Liver (tissue), 9 donors: ENCODE results near the gene CHRNA4. TPM values are rescaled to one million over a fixed set of nuclear protein-coding genes. Genes with fewer than 3 reads are reported as not detected.

Experiments
- DNase-seq: peaks from one replicate; pipeline ENCODE4 v3.0.0-alpha.2; 2017; ENCODE audit warnings: low spot score
- H3K27ac ChIP-seq, 2 donors: one replicate each; pipeline ENCODE4 v1.7.0; 2013; ENCODE audit warnings: inconsistent platforms in 2 of 2, low read length in 2 of 2, control low read depth in 1 of 2, low read depth in 1 of 2, mild to moderate bottlenecking in 1 of 2
- H3K27me3 ChIP-seq, 4 donors: one replicate each; pipeline versions ENCODE4 v1.6.1 to v1.7.0; 2013; ENCODE audit warnings: low read length in 3 of 4, inconsistent platforms in 1 of 4, mild to moderate bottlenecking in 1 of 4, moderate library complexity in 1 of 4; ENCODE audit not compliant: control insufficient read depth in 4 of 4, insufficient read depth in 4 of 4
- H3K36me3 ChIP-seq, 4 donors: one replicate each; pipeline versions ENCODE4 v1.6.1 to v1.7.0; 2013; ENCODE audit warnings: low read length in 3 of 4, mild to moderate bottlenecking in 3 of 4, low read depth in 1 of 4, moderate library complexity in 1 of 4; ENCODE audit not compliant: control insufficient read depth in 4 of 4, insufficient read depth in 3 of 4
- H3K4me1 ChIP-seq, 4 donors: one replicate each; pipeline versions ENCODE4 v1.6.1 to v1.7.0; 2013; ENCODE audit warnings: low read length in 3 of 4, mild to moderate bottlenecking in 3 of 4, moderate library complexity in 1 of 4; ENCODE audit not compliant: control insufficient read depth in 4 of 4, insufficient read depth in 4 of 4
- H3K4me3 ChIP-seq, 3 donors: one replicate each; pipeline versions ENCODE4 v1.6.1 to v1.7.0; 2013; ENCODE audit warnings: low read length in 3 of 3, control low read depth in 1 of 3, low read depth in 1 of 3, mild to moderate bottlenecking in 1 of 3
- H3K9ac ChIP-seq, 2 donors: one replicate each; pipeline ENCODE4 v1.7.0; 2013; ENCODE audit warnings: low read length in 2 of 2, mild to moderate bottlenecking in 2 of 2, moderate library complexity in 2 of 2, control low read depth in 1 of 2, low read depth in 1 of 2
- H3K9me3 ChIP-seq, 4 donors: one replicate each; pipeline versions ENCODE4 v1.6.1 to v1.7.0; 2013; ENCODE audit warnings: low read length in 3 of 4; ENCODE audit not compliant: control insufficient read depth in 4 of 4
- CTCF ChIP-seq: fragments of 150-350 bp; IDR thresholded peaks from 2 replicates; pipeline ENCODE4 v1.5.1; 2017; ENCODE audit warnings: improper control_type of control experiment, low read depth, low read length; ENCODE audit not compliant: missing input control
- EGR1 ChIP-seq, 2 donors: IDR thresholded peaks; 2 replicates each; pipeline ENCODE4 v1.6.1; 2016 to 2018; ENCODE audit warnings: antibody characterized with exemption in 2 of 2, low read depth in 2 of 2
- FOXA1 ChIP-seq: IDR thresholded peaks from 2 replicates; pipeline ENCODE4 v1.6.1; 2016; ENCODE audit warnings: antibody characterized with exemption
- FOXA2 ChIP-seq: IDR thresholded peaks from 2 replicates; pipeline ENCODE4 v1.6.1; 2016; ENCODE audit warnings: antibody characterized with exemption
- GABPA ChIP-seq, 2 donors: IDR thresholded peaks in 1 of 2; conservative IDR thresholded peaks in 1 of 2; 2 replicates each; pipeline ENCODE4 v1.6.1; 2016; ENCODE audit warnings: antibody characterized with exemption in 2 of 2, mild to moderate bottlenecking in 1 of 2, moderate library complexity in 1 of 2
- HNF4A ChIP-seq, 2 donors: conservative IDR thresholded peaks; 2 replicates each; pipeline ENCODE4 v1.6.1; 2016; ENCODE audit warnings: antibody characterized with exemption in 2 of 2, mild to moderate bottlenecking in 2 of 2
- HNF4G ChIP-seq: IDR thresholded peaks from 2 replicates; pipeline ENCODE4 v1.6.1; 2016; ENCODE audit warnings: antibody characterized with exemption
- JUND ChIP-seq, 2 donors: IDR thresholded peaks; 2 replicates each; pipeline ENCODE4 v1.6.1; 2016; ENCODE audit warnings: antibody characterized with exemption in 2 of 2
- MAX ChIP-seq: IDR thresholded peaks from 2 replicates; pipeline ENCODE4 v1.6.1; 2016; ENCODE audit warnings: antibody characterized with exemption
- NR2F2 ChIP-seq: IDR thresholded peaks from 2 replicates; pipeline ENCODE4 v1.6.1; 2016; ENCODE audit warnings: antibody characterized with exemption
- RAD21 ChIP-seq, 2 donors: IDR thresholded peaks; 2 replicates each; pipeline ENCODE4 v1.6.1; 2016; ENCODE audit warnings: antibody characterized with exemption in 2 of 2, mild to moderate bottlenecking in 2 of 2
- SP1 ChIP-seq: IDR thresholded peaks from 2 replicates; pipeline ENCODE4 v1.6.1; 2018; ENCODE audit warnings: antibody characterized with exemption, mild to moderate bottlenecking
- TAF1 ChIP-seq: conservative IDR thresholded peaks from 2 replicates; pipeline ENCODE4 v1.6.1; 2016; ENCODE audit warnings: antibody characterized with exemption, mild to moderate bottlenecking
- YY1 ChIP-seq: IDR thresholded peaks from 2 replicates; pipeline ENCODE4 v1.6.1; 2016; ENCODE audit warnings: antibody characterized with exemption, mild to moderate bottlenecking
- ZBTB33 ChIP-seq: IDR thresholded peaks from 2 replicates; pipeline ENCODE4 v1.6.1; 2016; ENCODE audit warnings: antibody characterized with exemption
- WGBS: extraction: QIAGEN DNeasy Blood & Tissue Kit; methylation state at CpG from one replicate; pipeline ENCODE4 v1.1.7; 2013; 5-methylcytosine and 5-hydroxymethylcytosine counted together
- polyA plus RNA-seq, 2 donors: library from polyadenylated mRNA; stranded (reverse) in 1 of 2; unstranded in 1 of 2; fragments of 200-250 nt in 1 of 2; fragments of >200 nt in 1 of 2; fragmentation: Nextera tagmentation in 1 of 2; extraction: Ambion mirVana in 1 of 2; gene quantifications; one replicate each; pipeline versions ENCODE4 v1.2.1 to v1.2.3, GENCODE V29; 2013 to 2015
- total RNA-seq, 2 donors: library from RNA; depleted of rRNA; stranded (reverse); fragments of >200 nt; gene quantifications; one replicate each; pipeline ENCODE4 v1.2.3, GENCODE V29; 2014
- donor health status: healthy.
- donor health status: healthy.
- donor health status: healthy.
- donor health status: healthy.
- donor health status: healthy.

The CHRNA4 gene
- total and polyA plus RNA-seq, 4 donors, result 3.2 to 23.3 (median 6.4) TPM; not detected in 1

- DNase-seq, result no peak
- no peak overlapping the region for H3K9ac ChIP-seq
- no peak overlapping the region for H3K27ac ChIP-seq
- peaks cover 0 to 2% (median 0%) of the 10 kb centered on the region in 4 donors for H3K27me3 ChIP-seq
- H3K4me3 ChIP-seq, result no peak overlapping the region
- no peaks in the 10 kb centered on the region for H3K36me3 ChIP-seq
- no peak for TF ChIP-seq JUND (IDR thresholded peaks at IDR 0.05)
- TF ChIP-seq FOXA2, result no peak
- TF ChIP-seq EGR1 (IDR thresholded peaks at IDR 0.05; ENCODE audit: low read depth in 2 of 2), result no peak
- TF ChIP-seq GABPA (IDR thresholded peaks at IDR 0.05 in 1 of 2, conservative IDR thresholded peaks at IDR 0.05 in 1 of 2), result no peak
- no peaks in the 10 kb centered on the region for H3K4me1 ChIP-seq
- H3K9me3 ChIP-seq, result no peaks in the 10 kb centered on the region
- WGBS, result 83% methylated on average over 29 of the region's 29 CpGs
Measured at GRCh38 chr20:63311186-63311832, 49.8 kb downstream of the CHRNA4 start.

- no peak for DNase-seq
- WGBS, result 74% methylated on average over 20 of the region's 20 CpGs
- Histone ChIP-seq H3K4me3 (no peak overlapping the region), H3K9me3 (no peaks in the 10 kb centered on the region), H3K36me3 (no peaks in the 10 kb centered on the region), H3K4me1 (no peaks in the 10 kb centered on the region), H3K27ac (no peak overlapping the region), H3K9ac (no peak overlapping the region), H3K27me3 (peaks cover 0 to 2% (median under 1%) of the 10 kb centered on the region in 4 donors)
- TF ChIP-seq ZBTB33 (no peak), HNF4G (no peak), CTCF (no peak), FOXA2 (no peak), FOXA1 (no peak), NR2F2 (no peak), TAF1 (no peak), RAD21 (IDR thresholded peaks at IDR 0.05) (no peak), MAX (no peak), HNF4A (conservative IDR thresholded peaks at IDR 0.05) (no peak), JUND (IDR thresholded peaks at IDR 0.05) (no peak), SP1 (no peak), EGR1 (IDR thresholded peaks at IDR 0.05; ENCODE audit: low read depth in 2 of 2) (no peak), YY1 (no peak)
Measured at GRCh38 chr20:63310265-63310991, 50.7 kb downstream of the CHRNA4 start.
